HG03457 (cell line): Measurements from ENCODE around the gene ATG101.
A peak's percentile ranks its signal among the peaks of the same experiment; 100 is the strongest.

ENCODE experiments used
- ATAC-seq: cut with Tn5 transposase; IDR thresholded peaks from one replicate; pipeline ENCODE4 v1.9.1; 2021; ENCODE audit warnings: moderate number of reproducible peaks; ENCODE audit not compliant: unreplicated experiment

The ATG101 gene, protein sequence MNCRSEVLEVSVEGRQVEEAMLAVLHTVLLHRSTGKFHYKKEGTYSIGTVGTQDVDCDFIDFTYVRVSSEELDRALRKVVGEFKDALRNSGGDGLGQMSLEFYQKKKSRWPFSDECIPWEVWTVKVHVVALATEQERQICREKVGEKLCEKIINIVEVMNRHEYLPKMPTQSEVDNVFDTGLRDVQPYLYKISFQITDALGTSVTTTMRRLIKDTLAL

DNA sequence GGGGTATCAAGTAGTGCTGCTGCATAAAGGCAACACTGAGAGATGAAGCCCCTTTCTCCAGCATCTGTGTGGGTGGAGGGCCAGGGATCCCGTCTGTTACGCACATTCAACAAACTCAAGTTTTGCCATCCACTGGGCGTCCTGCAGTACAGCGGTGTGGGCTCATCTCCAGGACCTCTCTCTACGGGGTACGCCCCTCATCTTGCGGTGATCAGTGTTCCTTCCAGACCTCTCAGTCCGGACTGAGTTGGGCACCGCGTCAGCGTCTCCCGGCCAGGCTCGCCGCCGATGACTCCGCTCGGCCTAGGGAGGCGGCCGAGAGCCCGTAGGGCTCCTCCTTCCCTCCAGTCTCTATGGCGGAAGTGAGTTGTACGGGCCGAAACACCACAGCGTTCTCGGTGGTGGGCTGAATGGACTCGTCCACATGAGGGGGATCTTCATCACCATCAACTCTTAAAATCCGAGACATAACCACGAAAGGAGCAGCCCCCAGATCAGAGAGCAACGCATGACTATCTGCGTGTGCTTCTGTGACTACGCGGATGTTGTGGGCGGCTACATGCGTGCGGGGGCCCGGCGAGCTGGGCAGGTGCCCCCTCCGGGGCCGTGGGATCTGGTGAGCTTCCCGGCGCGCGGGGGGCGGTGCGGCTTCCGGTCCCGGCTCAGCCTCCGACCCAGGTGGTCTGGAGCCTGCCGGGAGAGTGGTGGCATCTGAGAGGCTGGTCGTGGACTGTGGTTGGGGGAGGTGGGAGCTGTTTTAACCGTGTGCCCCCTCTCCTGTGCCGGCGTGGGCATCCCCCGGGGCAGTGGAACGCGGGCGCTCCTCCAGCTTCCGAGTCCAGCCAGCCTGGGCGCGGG is at the start of gene ATG101:
ATG101 (plus strand) TSS at position 652 of the 858 bp plus-strand sequence. CDS start 3,673 bp downstream, outside the sequence.
- peak; percentile 83 for ATAC-seq

DNA sequence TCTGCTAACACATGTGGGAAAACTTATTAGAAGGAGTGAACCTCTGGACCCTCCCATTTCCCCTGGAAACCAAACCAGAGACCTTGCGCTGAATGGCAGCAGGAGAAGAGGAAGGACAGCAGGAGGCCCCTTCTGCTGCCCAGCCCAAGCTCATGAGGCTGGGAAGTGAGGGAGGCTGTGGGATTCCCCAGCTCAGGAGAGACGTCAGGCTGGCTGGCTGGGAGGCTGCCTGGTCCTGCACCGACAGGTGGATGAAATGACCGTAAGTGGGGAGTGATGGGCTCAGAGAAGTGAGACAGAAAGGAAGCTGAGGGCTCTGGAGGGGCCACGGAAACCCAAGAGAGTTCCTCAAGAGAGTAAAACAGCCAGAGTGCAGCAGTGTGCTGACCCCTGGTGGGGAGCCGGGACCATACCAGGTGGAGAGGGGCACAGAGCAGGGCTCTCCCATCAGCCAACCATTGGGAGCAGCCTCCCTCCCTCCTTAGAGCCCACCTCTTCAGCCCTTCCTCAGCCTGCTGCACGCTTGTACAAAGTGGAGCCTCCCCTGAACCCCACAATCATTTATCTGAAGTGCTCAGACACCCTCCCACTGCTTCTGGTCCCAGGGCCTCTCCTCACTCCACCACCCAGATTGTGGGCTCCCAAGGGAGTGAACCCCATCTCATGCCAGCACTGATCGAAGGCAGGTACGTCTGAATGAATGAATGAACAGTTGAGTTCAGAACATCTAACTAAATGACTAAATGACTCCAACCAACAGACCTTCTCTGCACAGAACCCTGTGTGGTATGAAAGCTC is 49.0 kb upstream of the ATG101 start:
- ATAC-seq = no peak

DNA sequence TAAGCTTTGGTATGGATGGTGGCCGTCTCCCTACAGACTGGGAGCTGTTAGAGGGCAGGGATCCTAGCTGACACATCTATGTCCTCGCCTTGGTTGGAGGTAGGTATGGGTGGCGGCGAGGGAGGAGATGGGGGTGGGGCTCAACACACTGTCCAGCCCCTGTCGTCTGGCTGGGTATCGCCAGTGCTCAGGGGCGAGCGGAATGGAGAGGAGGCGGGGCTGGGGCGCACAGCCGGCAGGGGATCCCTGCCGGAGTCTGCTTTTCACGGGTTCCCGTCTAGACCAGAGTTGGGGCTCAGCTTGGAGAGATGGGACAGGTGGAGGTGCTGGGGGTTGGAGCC is 47.0 kb upstream of the ATG101 start:
- ATAC-seq = no peak

DNA sequence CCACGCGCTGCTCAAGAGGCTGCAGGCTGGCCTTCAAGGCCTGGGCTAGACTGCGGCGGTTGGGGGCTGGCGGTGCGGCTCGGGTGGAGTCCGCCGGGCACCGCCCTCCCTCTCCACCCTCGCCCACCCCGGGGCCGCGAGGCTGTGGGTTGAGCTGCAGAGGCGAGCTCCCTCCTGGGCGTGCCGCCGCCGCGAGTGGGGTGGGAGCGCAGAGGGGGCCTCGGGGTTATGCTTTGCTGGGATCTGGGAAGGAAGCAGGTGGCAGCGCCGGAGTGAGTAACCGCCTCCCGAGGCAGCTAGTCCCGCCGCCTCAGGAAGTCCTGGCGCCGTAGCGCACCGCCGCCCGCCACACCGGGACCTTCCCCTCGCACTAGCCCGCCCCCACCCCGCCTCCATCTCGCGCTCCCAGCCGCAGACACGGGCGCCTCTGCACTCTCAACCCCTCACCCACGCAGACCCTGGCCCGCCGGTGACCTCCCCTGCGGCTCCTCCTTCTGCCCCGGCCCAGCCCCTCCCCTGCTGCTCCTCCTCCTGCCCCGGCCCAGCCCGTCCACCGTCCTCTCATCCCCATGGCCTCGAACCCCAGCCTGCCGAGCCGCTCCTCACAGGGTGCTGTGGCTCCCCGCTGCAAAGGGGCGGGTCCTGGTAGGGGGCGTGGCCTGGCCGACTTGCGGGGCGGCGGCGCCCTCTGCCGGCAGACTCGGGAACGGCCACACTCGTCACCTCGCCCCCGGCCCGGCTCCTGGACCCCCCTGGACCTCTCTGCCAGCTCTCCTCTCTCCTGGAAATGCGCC is 46.4 kb upstream of the ATG101 start:
- ATAC-seq = no peak

DNA sequence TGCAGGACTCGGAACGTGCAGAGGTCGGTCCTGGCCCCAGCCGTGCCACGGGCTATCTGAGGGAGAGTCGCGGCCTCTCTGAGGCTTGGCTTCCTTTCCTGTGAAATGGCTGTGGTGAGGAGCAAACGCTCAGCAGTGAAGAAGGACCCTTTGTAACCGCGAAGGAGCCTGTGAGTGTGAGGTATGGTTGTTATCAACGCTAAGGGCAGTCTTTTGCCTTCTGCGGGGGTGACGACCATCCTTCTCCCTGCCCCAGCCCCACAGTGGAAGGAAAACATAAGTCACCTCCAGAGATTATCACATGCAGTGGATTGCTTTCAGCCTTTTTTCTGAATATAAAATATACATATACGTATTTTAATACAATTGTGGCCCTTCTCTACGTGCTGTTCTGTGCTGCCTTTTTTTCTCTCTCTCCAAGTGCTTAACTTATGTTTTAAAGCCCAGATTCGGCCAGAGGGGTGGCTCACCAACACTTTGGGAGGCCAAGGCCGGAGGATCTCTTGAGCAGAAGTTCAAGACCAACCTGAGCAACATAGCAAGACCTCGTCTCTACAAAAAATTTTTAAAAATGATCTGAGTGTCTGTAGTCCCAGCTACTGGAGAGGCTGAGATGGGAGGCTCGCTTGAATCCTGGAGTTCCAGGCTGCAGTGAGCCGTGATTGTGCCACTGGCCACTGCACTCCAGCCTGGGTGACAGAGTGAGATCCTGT is 45.6 kb upstream of the ATG101 start:
- no peak for ATAC-seq

DNA sequence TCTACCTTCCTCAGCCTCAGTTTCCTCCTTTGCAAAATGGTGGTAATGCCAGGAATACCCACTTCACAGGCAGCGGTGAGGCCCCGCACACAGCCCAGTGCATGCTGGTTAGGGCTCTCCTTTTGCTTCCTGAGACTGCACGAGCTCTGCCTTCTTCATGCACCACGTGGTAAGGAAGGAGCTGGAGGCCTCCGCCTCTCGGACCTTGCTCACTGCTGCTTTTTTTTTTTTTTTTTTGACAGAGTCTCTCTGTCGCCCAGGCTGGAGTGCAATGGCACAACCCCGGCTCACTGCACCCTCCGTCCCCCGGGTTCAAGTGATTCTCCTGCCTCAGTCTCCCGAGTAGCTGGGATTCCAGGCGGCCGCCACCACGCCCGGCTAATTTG is 44.9 kb upstream of the ATG101 start:
- no peak for ATAC-seq

DNA sequence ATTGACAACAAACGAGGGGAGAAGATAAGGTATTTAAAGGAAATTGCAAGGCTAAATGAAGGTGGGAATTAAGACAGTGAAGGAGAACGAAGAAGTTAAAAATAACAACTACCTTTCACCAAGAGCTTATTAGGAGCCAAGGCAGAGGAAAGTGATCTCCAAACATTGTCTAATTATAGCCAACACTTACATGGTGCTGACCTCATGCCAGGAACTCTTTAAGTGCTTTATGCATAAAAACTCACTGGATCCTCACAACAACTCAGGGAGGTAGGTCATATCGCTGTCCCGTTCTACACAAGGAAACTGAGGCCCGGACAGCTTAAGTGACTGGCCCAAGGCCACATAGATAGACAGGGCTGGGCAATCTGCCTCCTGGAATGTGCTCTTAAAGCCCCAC is 43.5 kb upstream of the ATG101 start:
- ATAC-seq = no peak

DNA sequence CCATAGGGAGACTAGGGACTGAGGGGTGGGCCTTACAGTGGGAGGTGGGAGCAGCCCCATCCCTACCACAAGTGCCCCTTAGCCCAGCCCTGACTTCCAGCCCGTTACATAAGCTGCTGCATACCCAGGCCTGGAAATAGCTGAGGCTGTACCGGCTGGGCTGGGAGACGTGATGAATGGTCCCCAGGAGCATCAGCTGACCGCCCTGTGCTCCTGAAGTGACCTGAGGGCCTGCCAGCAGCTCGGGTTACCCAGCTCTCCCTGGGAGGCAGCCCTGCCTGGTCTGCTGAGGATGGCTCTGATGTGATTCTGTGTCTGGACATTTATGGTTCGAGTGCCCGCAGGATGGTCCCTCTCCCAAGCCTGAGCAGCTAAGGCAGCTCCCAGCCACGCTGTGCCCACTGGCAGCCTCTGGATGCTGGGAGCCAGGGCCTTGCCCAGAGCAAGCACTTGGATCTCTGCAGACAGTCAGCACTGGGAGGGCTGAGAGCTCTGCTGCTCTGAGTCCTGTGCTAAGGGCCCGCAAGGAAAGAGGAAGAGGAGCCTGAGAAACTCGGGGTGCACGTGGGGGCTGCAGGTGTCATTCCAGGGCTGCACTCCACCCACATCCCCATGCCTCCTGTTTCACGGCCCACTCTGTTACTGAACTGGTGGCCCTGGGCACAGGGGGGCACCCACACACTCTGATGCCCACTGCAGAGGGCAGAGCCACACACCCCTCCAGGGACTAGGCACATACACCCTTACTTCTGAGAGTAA is 42.5 kb upstream of the ATG101 start:
- ATAC-seq = no peak

DNA sequence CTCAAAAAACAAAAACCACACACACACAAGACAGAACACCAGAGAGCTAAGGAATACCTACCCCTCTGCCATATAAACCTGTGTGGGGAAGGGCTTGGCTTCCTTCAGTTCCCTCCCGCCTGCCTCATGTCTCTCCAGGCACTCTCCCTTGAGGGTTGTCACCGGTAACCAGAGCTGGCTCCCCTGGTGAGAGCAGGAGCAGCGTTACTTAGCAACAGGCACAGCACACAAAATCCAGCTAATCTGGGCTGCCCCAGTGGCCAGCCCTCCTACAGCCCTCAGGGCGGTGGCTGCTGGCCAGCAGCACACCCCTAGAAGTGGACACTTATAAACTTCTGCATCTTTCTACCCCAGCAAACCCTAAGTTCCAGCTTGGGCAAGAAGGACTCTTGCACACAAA is 40.1 kb upstream of the ATG101 start:
- ATAC-seq = no peak

DNA sequence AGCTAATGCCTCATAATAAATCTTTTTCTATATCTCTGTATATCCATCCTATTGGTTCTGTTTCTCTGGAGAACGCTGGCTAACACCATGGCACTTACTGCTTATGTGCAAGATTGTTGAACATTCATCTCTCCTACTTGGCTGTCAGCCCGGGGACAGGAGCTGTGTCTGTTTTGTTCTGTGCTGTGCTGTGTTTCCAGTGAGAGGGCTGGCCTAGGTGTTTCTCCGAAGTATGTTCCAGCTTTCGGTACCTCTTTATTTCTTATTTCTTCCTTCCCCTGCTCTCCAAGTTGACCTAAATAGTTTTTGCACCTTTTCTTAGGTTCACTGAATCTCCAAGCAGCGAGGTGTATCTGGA is 37.4 kb upstream of the ATG101 start:
- no peak for ATAC-seq

DNA sequence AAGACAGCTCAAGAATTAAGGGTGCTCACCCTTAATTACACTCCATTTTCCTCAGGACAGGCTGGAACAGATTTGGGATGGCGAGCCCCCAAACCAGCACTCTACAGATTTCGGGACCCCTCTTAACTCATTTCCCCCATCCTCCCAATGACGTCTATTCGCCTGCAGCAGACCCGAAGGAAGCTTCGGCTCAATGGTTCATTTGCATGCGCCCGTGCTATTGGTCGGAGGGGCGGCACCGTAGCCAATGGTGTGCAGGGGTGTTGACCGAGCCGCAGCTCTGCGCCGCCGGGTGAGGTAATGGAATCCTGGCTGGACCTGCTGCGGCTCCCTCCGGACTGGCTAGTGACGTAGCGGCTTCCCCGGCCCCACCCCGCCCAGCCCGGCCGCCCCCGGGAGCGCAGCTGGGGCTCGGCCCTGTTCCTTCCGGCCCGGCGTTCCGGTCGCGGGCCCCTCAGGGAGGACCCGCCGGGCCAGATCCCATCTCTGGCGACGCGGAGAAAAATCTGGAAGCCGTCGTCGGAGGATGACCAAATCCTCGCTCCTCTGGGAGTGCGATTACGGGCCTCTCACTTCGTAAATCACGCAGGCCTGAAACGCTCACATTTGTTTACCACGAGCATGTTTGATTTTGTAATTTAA is 36.9 kb upstream of the ATG101 start:
- ATAC-seq = peak; percentile 77

DNA sequence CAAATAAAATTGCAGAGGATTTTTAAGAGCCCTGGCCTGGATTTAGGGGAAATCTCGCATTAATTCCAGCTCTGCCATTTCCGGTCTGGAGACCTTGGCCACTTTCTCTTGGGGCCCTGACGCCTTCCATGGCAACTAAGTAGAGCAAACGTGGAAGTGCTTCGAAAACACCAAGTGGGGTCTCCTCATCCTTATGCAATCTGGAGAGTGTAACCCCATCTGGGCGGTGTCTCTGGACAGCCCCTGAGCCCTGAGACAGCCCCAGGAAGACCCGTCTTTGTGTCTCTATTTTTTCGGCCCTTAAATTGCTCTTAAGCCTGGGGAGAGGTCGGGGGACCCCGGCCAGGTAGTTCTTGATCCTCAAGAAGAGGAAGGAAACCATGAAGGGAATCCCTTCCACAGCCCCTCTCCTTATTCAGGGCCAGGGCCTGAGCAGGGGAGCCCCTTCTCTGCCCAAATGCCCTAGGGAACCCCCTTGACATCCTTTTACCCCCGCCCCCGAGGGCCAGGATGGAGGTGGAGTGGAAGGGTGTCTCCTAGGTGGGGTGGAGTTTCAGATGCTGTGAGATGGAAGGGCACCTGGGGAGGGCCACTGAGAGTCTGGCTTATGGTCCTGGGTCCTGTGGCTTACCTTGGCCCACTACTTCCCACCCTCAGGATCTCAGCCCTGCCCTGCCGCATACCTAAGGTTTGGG is 36.2 kb upstream of the ATG101 start:
- ATAC-seq = no peak

DNA sequence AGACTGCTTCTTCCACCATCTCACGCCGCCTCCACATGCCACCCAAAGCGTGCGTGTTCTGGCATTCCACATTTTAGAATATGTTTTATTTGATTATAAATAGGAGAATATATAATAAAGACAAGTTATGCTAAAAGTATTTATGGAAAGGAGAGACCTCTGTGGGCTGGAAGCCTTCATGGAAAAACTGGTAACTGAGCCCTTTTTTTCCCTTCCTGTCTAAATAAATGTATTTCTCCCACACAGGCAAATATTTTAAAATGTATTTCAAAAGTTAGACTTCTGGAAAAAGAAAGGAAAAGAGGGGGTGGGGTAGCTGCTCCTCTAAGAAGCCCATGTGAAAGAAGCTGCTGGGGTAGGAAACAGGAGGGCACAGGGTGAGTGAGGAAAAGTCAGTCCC is 34.6 kb upstream of the ATG101 start:
- no peak for ATAC-seq

DNA sequence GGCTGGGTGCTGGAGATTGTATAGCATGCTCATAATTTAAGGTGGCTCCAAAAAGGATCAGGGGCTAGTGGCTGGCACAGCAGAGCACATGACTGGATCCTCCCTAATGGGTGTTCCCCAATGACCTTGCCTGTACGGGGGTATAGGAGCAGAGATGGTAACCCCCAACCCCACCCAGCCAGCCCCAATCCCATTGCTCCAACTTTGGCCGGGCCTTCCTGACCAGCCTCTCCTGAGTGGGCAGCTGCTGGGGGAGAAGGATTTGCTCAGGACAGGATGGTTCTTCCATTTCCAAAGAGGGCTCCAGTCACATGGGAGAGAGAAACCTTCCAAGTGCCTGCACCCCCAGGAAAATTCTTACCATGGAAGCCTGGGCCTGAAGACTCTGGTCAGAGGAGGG is 33.9 kb upstream of the ATG101 start:
- no peak for ATAC-seq

DNA sequence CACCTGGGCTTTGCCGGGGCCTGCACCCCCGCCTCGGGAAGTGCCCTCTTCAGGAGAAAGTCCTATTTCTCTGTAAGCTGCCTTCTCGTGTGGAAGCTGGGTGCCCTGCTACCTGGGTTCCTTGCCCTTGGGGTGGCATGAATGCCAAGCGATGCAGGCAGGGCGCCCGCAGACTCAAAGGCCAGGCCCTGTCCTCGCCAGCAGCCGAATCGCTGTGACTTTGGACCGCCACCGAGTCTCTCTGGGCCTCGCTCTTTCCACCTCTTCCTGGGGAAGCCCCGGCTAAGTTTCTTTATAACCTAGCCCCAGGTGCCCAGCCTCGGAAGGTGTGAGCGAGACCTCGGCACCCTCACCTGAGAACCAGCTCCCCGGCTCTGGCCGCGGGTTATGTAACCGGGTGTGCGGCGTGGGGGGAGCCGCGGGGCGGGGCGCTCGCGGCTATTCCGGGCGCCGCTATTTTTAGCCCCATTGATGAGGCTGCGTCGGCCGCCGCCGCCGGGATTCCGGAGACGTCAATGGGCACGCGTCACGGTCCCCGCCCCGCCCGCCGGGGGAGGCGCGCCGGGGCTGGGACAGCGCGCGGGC is 33.1 kb upstream of the ATG101 start:
- no peak for ATAC-seq

DNA sequence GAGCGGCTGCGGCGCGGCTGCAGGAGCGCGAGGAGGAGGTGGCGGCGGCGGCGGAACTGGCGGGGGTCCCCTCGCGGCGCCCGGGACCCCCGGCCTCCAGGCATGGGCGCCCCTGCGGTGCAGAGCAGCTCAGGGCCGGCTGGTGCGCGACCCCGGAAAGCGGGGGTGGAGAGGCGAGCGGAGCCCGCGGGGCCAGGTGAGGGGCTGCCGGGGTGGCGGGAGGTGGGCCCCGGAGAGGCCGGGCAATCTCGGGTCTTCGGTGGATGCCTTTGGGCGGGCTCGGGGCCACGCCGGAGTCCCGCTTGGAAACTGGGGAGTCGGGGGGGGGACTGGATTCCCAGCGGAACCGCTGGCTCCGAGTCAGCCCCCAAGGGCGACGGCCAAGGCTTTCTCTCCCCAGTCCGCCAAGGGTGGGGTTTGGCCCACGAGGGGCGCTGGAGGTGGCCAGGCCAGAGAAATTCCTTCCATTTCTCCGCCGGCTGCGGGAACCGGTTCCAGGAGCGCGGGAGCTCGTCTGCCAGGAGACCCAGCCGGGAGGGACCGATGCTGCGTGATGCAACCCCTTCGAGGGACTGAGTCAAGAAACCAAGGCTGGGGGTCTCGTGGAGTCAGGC is 32.4 kb upstream of the ATG101 start:
- no peak for ATAC-seq

DNA sequence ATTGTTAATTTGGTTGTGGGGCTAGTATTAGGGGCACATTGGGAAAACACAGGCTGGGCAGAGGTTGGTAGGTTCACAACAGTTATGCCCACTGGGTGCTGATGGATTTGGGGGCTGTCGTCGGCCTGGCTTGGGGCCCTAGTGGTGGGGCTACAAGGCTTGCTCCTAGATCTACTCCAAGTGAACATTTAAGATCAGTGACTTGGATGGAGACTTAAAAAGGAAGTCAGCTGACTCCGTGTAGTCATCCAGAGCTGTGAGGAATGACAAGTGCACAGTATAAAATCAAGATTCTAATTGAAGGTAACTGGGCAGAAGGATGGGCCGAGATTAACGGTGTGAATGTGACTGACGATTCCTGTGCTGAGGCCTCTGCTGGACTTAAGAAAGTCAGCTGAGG is 31.3 kb upstream of the ATG101 start:
- no peak for ATAC-seq

DNA sequence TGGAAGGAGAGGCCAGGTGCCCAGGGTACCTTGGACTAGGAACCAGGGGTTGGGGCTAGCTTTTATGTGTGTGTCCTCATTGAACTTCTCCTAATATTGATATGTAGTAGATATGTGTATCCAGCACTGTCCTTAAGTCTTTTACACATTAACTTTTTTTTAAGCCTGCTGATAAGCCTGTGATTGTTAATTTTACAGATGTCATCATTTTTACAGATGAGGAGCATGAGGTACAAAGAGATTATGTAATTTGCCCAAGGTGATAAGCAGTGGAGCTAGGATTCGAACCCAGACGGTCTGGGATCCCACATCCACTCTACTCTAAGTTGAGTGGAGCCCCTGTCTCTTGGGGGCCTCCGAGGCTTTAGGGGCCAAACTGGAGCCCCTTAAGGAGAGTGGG is 28.7 kb upstream of the ATG101 start:
- ATAC-seq = no peak
